Endothelial cell of umbilical vein (primary cell): ENCODE results near the gene ALK. TPM values are rescaled to one million over a fixed set of nuclear protein-coding genes. Genes with fewer than 3 reads are reported as not detected.

Experiments used
- BruUV-seq: library from RNA; stranded (reverse); fragments of 400-500 nt; replicated peaks from 2 replicates; lab custom pipeline; 2021; lab: Mats Ljungman, UMichigan
- CTCF ChIA-PET: fragments of 300-600, 350-600 bp; sonication (Branson Sonifier 250); formaldehyde crosslinking; loops from one replicate; lab custom pipeline; 2021; ENCODE audit warnings: antibody characterized with exemption, inconsistent platforms; lab: Charles Lee
- POLR2A ChIA-PET: fragments of 300-600, 350-600 bp; sonication (Branson Sonifier 250); formaldehyde crosslinking; loops from one replicate; lab custom pipeline; 2021; ENCODE audit warnings: antibody characterized with exemption, inconsistent platforms; lab: Charles Lee
- DNase-seq: peaks from one replicate; pipeline ENCODE4 v3.0.0-alpha.2; 2011; ENCODE audit warnings: low read depth, low spot score
- FAIRE-seq: peaks from 2 replicates; lab custom pipeline; 2011; peaks lifted over from hg19 to GRCh38; lab: Jason Lieb, UNC
- H2AFZ ChIP-seq: 2 replicates; pipeline ENCODE4 v1.6.0; 2012; ENCODE audit warnings: low read depth, low read length, control low read depth, inconsistent platforms
- H3K27ac ChIP-seq: 2 replicates; pipeline ENCODE4 v1.5.1; 2011; ENCODE audit warnings: low read depth, mild to moderate bottlenecking, control low read depth, low read length, moderate library complexity; ENCODE audit not compliant: insufficient read depth
- H3K27me3 ChIP-seq, 2 experiments: 2 replicates each; pipeline versions ENCODE4 v1.6.0 to v1.6.1; 2011; ENCODE audit warnings: low read length in 2 of 2, mixed read lengths in 1 of 2; ENCODE audit not compliant: control insufficient read depth in 2 of 2, insufficient read depth in 2 of 2
- H3K36me3 ChIP-seq, 2 experiments: 2 replicates in 1 of 2; 3 replicates in 1 of 2; pipeline ENCODE4 v1.5.1; 2011; ENCODE audit warnings: low read length in 2 of 2, mild to moderate bottlenecking in 1 of 2, moderate library complexity in 1 of 2; ENCODE audit not compliant: control insufficient read depth in 2 of 2, insufficient read depth in 2 of 2; ENCODE audit errors: extremely low read depth in 1 of 2
- H3K4me1 ChIP-seq: 3 replicates; pipeline ENCODE4 v1.5.1; 2011; ENCODE audit warnings: mild to moderate bottlenecking, low read length; ENCODE audit not compliant: control insufficient read depth, insufficient read depth; ENCODE audit errors: extremely low read depth
- H3K4me2 ChIP-seq: 2 replicates; pipeline ENCODE4 v1.6.1; 2011; ENCODE audit warnings: low read length, control low read depth, mixed read lengths; ENCODE audit not compliant: insufficient read depth
- H3K4me3 ChIP-seq, 3 experiments: fragments of 200-600 bp in 1 of 3; sonication (generic), shearing (Covaris generic) in 1 of 3; replicated peaks in 1 of 3; 2 replicates each; pipeline ENCODE4 v1.5.1; 2011 to 2016; ENCODE audit warnings: control low read depth in 3 of 3, low read length in 3 of 3, mild to moderate bottlenecking in 2 of 3, inconsistent platforms in 1 of 3, low read depth in 1 of 3, moderate library complexity in 1 of 3; ENCODE audit not compliant: insufficient read depth in 1 of 3
- H3K79me2 ChIP-seq: 2 replicates; pipeline ENCODE4 v1.6.0; 2012; ENCODE audit warnings: low read length, inconsistent platforms; ENCODE audit not compliant: control insufficient read depth, insufficient read depth
- H3K9ac ChIP-seq: replicated peaks from 2 replicates; pipeline ENCODE3; 2011; ENCODE audit warnings: low read length, control low read depth; ENCODE audit not compliant: insufficient read depth; ENCODE audit errors: extremely low read depth
- H3K9me1 ChIP-seq: replicated peaks from 3 replicates; pipeline ENCODE4 v1.6.0; 2011; ENCODE audit warnings: mild to moderate bottlenecking, low read length; ENCODE audit not compliant: control insufficient read depth, insufficient read depth; ENCODE audit errors: extremely low read depth
- H3K9me3 ChIP-seq: replicated peaks from 2 replicates; pipeline ENCODE4 v1.5.1; 2012; ENCODE audit warnings: low read length, inconsistent platforms; ENCODE audit not compliant: control insufficient read depth, insufficient read depth
- H4K20me1 ChIP-seq: replicated peaks from 2 replicates; pipeline ENCODE3; 2011; ENCODE audit warnings: mild to moderate bottlenecking, low read length; ENCODE audit not compliant: control insufficient read depth, insufficient read depth; ENCODE audit errors: extremely low read depth
- EZH2 ChIP-seq: IDR thresholded peaks from 2 replicates; pipeline ENCODE4 v1.6.1; 2012; ENCODE audit warnings: borderline replicate concordance, low read depth, mild to moderate bottlenecking, moderate library complexity, low read length, inconsistent platforms; ENCODE audit not compliant: severe bottlenecking
- FOS ChIP-seq: IDR thresholded peaks from 2 replicates; pipeline ENCODE4 v1.6.1; 2011; ENCODE audit warnings: mild to moderate bottlenecking, low read length, moderate library complexity, borderline replicate concordance; ENCODE audit not compliant: insufficient read depth
- GATA2 ChIP-seq: IDR thresholded peaks from 2 replicates; pipeline ENCODE4 v1.7.0; 2011; ENCODE audit warnings: low read depth, mild to moderate bottlenecking, moderate library complexity, mixed read lengths, low read length; ENCODE audit not compliant: insufficient read length, insufficient read depth
- JUN ChIP-seq: IDR thresholded peaks from 2 replicates; pipeline ENCODE4 v1.6.1; 2011; ENCODE audit warnings: borderline replicate concordance, low read depth; ENCODE audit not compliant: insufficient read length, insufficient read depth
- MYC ChIP-seq: IDR thresholded peaks from one replicate; pipeline ENCODE4 v1.6.1; 2011; ENCODE audit warnings: mild to moderate bottlenecking, low read depth, low read length
- POLR2A ChIP-seq: IDR thresholded peaks from 2 replicates; pipeline ENCODE4 v1.6.1; 2012; ENCODE audit warnings: low read depth, mild to moderate bottlenecking, control low read depth, low read length
- POLR2AphosphoS5 ChIP-seq: IDR thresholded peaks from 2 replicates; pipeline ENCODE4 v1.6.1; 2012; ENCODE audit warnings: low read depth, mild to moderate bottlenecking, control low read depth, low read length, moderate library complexity; ENCODE audit not compliant: insufficient read depth
- dilution Hi-C: fragments of 300-500 bp; cut with MboI; formaldehyde crosslinking; loops from one replicate; pipeline ENCODE4 v1.15.0; 2019; ENCODE audit warnings: low sequenced_read_pairs; ENCODE audit not compliant: extremely low pct_ligation_motif_present
- intact Hi-C: fragments of 100-400 bp; cut with micrococcal nuclease; formaldehyde crosslinking; loops from one replicate; pipeline ENCODE4 v1.10.0; 2022
- polyA plus RNA-seq, 4 experiments: library from polyadenylated mRNA; depleted of rRNA in 3 of 4; stranded (reverse) in 3 of 4; unstranded in 1 of 4; fragments of >200 nt; gene quantifications; 2 replicates each; pipeline versions ENCODE4 v1.2.1 to v1.2.3, GENCODE V29; 2011 to 2012; ENCODE audit warnings: missing spikeins in 1 of 4
- total RNA-seq: library from RNA; stranded (reverse); gene quantifications from 2 replicates; pipeline ENCODE4 v1.2.3, GENCODE V29; 2021
- TF ChIP-seq, protein P1 (sequence below), 2 donors: IDR thresholded peaks; 1 replicate in 1 of 2; 2 replicates in 1 of 2; pipeline ENCODE4 v1.5.1; 2011; ENCODE audit warnings: low read length in 2 of 2, mild to moderate bottlenecking in 2 of 2, moderate library complexity in 2 of 2, control low read depth in 1 of 2, inconsistent platforms in 1 of 2, low read depth in 1 of 2; ENCODE audit not compliant: insufficient read depth in 1 of 2; ENCODE audit errors: extremely low read depth in 1 of 2
- TF ChIP-seq, protein P2 (sequence below): IDR thresholded peaks from 2 replicates; pipeline ENCODE4 v1.6.1; 2011; ENCODE audit not compliant: insufficient read depth, insufficient read length

ALK gene
- total and polyA plus RNA-seq, 2 donors (not counting 3 experiments of a cell fraction or from before 2014, with no cell fraction given) = not detected

DNA sequence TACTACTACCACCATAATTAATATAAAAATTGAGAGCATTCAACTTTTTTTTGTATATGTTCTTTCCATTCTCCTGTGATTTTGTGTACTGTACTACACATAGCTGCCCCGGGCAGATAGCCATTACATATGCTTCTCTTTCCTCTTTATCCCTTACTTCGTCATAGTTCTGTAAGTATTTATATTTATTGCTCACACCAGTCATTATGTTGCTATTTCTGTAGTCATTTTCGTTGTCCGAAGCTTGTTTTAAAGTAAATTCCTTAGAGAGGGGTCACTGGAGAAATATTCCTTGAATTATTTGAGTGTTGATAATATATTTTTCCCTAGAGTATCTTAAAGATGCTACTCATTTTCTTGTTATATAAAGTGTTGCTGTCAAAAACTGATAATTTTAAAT, 662.2 kb downstream of the ALK start:
- POLR2A ChIA-PET = no interaction called here

More for the DNA sequence above, 662.2 kb downstream of the ALK start:
- peak overlapping the region; percentile 63 for H3K27ac ChIP-seq
- DNase-seq = peak; percentile 6
- peak overlapping the region; percentile 48 for H3K4me2 ChIP-seq
- H3K4me1 ChIP-seq = peaks cover 20% of the 10 kb centered on the region
- H3K9me1 ChIP-seq = no peaks in the 10 kb centered on the region
- dilution Hi-C loops = no loop called here
- no peak overlapping the region for H3K4me3 ChIP-seq
- intact Hi-C loops = no loop called here
- TF ChIP-seq JUN (no peak), POLR2AphosphoS5 (no peak), MYC (no peak), POLR2A (no peak), GATA2 (no peak), EZH2 (no peak), FOS (no peak)
- TF ChIP-seq, protein P1, sequence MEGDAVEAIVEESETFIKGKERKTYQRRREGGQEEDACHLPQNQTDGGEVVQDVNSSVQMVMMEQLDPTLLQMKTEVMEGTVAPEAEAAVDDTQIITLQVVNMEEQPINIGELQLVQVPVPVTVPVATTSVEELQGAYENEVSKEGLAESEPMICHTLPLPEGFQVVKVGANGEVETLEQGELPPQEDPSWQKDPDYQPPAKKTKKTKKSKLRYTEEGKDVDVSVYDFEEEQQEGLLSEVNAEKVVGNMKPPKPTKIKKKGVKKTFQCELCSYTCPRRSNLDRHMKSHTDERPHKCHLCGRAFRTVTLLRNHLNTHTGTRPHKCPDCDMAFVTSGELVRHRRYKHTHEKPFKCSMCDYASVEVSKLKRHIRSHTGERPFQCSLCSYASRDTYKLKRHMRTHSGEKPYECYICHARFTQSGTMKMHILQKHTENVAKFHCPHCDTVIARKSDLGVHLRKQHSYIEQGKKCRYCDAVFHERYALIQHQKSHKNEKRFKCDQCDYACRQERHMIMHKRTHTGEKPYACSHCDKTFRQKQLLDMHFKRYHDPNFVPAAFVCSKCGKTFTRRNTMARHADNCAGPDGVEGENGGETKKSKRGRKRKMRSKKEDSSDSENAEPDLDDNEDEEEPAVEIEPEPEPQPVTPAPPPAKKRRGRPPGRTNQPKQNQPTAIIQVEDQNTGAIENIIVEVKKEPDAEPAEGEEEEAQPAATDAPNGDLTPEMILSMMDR (IDR thresholded peaks at IDR 0.05; ENCODE audit: extremely low read depth in 1 of 2, insufficient read depth in 1 of 2, low read depth in 1 of 2, low read length in 2 of 2) = no peak
- TF ChIP-seq, protein P2, sequence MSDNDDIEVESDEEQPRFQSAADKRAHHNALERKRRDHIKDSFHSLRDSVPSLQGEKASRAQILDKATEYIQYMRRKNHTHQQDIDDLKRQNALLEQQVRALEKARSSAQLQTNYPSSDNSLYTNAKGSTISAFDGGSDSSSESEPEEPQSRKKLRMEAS = no peak
- no peak for FAIRE-seq
- H3K27me3 ChIP-seq = peaks cover 5 to 6% of the 10 kb centered on the region in 2 experiments
- CTCF ChIA-PET = interaction anchor here (1.3 to 3.1 kb wide), 5 partner anchors 10 to 300 kb away, joined by 4 to 18 read pairs (median 5); no protein-coding TSS in a partner anchor
- no peak overlapping the region for H2AFZ ChIP-seq
- no peaks in the 10 kb centered on the region for H4K20me1 ChIP-seq
- H3K9ac ChIP-seq = no peak overlapping the region
- no peaks in the 10 kb centered on the region for H3K9me3 ChIP-seq
- no peaks in the 10 kb centered on the region for H3K36me3 ChIP-seq
- no TSS peak for BruUV-seq
- H3K79me2 ChIP-seq = no peaks in the 10 kb centered on the region
